Upper lobe of left lung (tissue), 4 donors: ENCODE results near the gene NDC1.

ENCODE experiments used
- POLR2AphosphoS5 ChIP-seq, 2 donors: sonication (generic); formaldehyde crosslinking; IDR thresholded peaks; one replicate each; pipeline ENCODE4 v1.5.1; 2017; ENCODE audit warnings: antibody characterized with exemption in 2 of 2
- TF ChIP-seq, protein P1 (sequence below), 6 experiments: fragments of 450-650 bp in 4 of 6; fragments of 200-600 bp in 2 of 6; sonication (generic) in 2 of 6; IDR thresholded peaks; one replicate each; pipeline ENCODE4 v1.5.1; 2016 to 2019; ENCODE audit warnings: antibody characterized with exemption in 6 of 6

DNA sequence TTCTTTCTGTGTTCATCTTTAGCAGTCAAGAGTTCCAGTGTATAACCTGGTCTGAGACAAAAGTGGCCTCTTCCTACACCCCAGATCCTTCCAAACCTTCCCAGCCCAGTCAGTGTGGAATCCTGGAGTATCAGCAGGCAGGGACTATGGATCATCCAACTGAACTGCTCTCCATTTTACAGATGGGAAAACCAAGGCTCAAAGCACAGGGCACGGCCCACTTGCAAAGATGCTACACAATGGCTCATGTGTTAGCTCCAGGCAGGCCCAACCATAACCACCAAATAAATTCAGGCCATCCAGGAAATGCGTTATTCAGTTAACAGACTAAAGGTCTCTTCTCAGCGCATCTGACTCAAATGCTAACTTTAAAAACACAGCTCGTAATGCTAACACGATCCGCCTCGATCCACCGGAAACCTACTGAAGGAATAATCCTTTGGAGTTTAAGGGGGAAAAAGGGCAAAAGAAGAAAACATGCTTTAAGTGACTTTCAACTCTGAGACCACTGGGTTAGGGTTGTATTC lies 106.3 kb downstream of the NDC1 start:
- TF ChIP-seq, protein P1, sequence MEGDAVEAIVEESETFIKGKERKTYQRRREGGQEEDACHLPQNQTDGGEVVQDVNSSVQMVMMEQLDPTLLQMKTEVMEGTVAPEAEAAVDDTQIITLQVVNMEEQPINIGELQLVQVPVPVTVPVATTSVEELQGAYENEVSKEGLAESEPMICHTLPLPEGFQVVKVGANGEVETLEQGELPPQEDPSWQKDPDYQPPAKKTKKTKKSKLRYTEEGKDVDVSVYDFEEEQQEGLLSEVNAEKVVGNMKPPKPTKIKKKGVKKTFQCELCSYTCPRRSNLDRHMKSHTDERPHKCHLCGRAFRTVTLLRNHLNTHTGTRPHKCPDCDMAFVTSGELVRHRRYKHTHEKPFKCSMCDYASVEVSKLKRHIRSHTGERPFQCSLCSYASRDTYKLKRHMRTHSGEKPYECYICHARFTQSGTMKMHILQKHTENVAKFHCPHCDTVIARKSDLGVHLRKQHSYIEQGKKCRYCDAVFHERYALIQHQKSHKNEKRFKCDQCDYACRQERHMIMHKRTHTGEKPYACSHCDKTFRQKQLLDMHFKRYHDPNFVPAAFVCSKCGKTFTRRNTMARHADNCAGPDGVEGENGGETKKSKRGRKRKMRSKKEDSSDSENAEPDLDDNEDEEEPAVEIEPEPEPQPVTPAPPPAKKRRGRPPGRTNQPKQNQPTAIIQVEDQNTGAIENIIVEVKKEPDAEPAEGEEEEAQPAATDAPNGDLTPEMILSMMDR (IDR thresholded peaks at IDR 0.05), result no peak
- TF ChIP-seq POLR2AphosphoS5 (IDR thresholded peaks at IDR 0.05), result no peak
